GM12878 (cell line): ENCODE data around the gene SF3B5. TPM values are rescaled to one million over a fixed set of nuclear protein-coding genes. Genes with fewer than 3 reads are reported as not detected.

Experiments used
- CEBPZ ChIP-seq: fragments of 150-350 bp; IDR thresholded peaks from 2 replicates; pipeline ENCODE4 v1.6.1; 2016; ENCODE audit warnings: low read depth, low read length
- CHD2 ChIP-seq: IDR thresholded peaks from 2 replicates; pipeline ENCODE4 v1.6.1; 2011; ENCODE audit warnings: low read depth, low read length, improper control_type of control experiment, borderline replicate concordance
- NR2C2 ChIP-seq: IDR thresholded peaks from 2 replicates; pipeline ENCODE4 v1.6.1; 2011; ENCODE audit warnings: borderline replicate concordance, low read depth; ENCODE audit not compliant: control insufficient read depth, insufficient read length
- PML ChIP-seq: IDR thresholded peaks from 2 replicates; pipeline ENCODE4 v1.6.1; 2012; ENCODE audit warnings: low read length, inconsistent platforms
- SMAD1 ChIP-seq: fragments of 450-650 bp; IDR thresholded peaks from 2 replicates; pipeline ENCODE4 v1.6.1; 2018; ENCODE audit warnings: mild to moderate bottlenecking, low read depth; ENCODE audit not compliant: partially characterized antibody
- ZNF217 ChIP-seq: fragments of 450-650 bp; IDR thresholded peaks from 2 replicates; pipeline ENCODE4 v1.6.1; 2017; ENCODE audit warnings: antibody characterized with exemption, mild to moderate bottlenecking
- polyA plus RNA-seq, 11 experiments: library from polyadenylated mRNA; depleted of rRNA in 4 of 11; unstranded in 6 of 11; stranded (reverse) in 5 of 11; fragments of >200 nt; fragmentation: Nextera tagmentation in 4 of 11; fragmentation: Illumina TruSeq in 1 of 11; extraction: Ambion mirVana in 4 of 11; extraction: Trizol in 1 of 11; gene quantifications; 1 replicate in 1 of 11; 2 replicates in 10 of 11; pipeline versions ENCODE4 v1.2.1 to v1.2.3, GENCODE V29; 2011 to 2016; ENCODE audit warnings: inconsistent platforms in 2 of 11, missing spikeins in 2 of 11, low read depth in 1 of 11
- total RNA-seq, 4 experiments: library from RNA; depleted of rRNA in 3 of 4; stranded (reverse); fragments of >200 nt in 3 of 4; fragmentation: Illumina TruSeq in 1 of 4; extraction: Trizol in 1 of 4; gene quantifications; 2 replicates each; pipeline versions ENCODE4 v1.2.1 to v1.2.3, GENCODE V29; 2013 to 2021
- TF ChIP-seq, protein P1 (sequence below): fragments of 450-650 bp; IDR thresholded peaks from 2 replicates; pipeline ENCODE4 v1.6.1; 2017; ENCODE audit warnings: mild to moderate bottlenecking, low read depth, inconsistent platforms; ENCODE audit not compliant: poor library complexity, severe bottlenecking

Gene SF3B5
- total and polyA plus RNA-seq, 10 of the 15 experiments (the other 5 are each of a cell fraction or from before 2014, with no cell fraction given) = 220 to 864 (median 341) TPM

GRCh38 chr6:144095134-144096002 lies at the start of gene SF3B5 (continued):
- TF ChIP-seq, protein P1, sequence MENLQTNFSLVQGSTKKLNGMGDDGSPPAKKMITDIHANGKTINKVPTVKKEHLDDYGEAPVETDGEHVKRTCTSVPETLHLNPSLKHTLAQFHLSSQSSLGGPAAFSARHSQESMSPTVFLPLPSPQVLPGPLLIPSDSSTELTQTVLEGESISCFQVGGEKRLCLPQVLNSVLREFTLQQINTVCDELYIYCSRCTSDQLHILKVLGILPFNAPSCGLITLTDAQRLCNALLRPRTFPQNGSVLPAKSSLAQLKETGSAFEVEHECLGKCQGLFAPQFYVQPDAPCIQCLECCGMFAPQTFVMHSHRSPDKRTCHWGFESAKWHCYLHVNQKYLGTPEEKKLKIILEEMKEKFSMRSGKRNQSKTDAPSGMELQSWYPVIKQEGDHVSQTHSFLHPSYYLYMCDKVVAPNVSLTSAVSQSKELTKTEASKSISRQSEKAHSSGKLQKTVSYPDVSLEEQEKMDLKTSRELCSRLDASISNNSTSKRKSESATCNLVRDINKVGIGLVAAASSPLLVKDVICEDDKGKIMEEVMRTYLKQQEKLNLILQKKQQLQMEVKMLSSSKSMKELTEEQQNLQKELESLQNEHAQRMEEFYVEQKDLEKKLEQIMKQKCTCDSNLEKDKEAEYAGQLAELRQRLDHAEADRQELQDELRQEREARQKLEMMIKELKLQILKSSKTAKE = peak; percentile 43
- peak; percentile 26; the same call in 1 of the 2 replicates for TF ChIP-seq CEBPZ
- peak; percentile 93 for TF ChIP-seq PML
- peak; percentile 75 for TF ChIP-seq SMAD1
- TF ChIP-seq NR2C2 = no peak
- no peak for TF ChIP-seq ZNF217
- peak; percentile 93 for TF ChIP-seq CHD2
